ENCODE data around the gene TDRD5.

Gene TDRD5

GRCh38 chr1:179728271-179728670, 136.6 kb downstream of the TDRD5 start:
- no peak for DNase-seq (ENCODE audit: low spot score)
- no peak for TF ChIP-seq CTCF (IDR thresholded peaks at IDR 0.05; ENCODE audit: extremely low read depth, insufficient read depth, missing control alignments)
- in situ Hi-C loops (cut with MboI; ENCODE audit: low pct_unique_long_range_greater_than_20kb, low sequenced_read_pairs, unreplicated experiment), result no loop called here

DNA sequence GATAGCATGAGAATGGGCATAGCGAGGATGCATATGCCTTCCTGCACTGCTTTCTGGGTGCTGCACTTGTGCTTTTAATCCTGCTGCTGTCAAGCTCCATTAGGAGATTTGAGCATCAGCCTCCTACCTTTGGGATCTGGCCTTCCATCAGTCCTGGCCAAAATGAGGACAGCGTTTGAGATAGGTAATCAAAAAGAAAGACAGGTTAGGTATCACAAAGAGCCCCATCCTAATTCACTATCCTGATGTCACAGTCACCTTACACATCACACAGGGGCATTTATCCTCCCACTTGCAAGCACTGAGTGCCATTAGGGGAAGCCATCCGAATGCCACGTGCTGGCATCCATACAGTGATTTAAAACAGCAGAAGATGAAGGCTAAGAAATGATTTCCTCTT, 138.2 kb downstream of the TDRD5 start:
- no peak for TF ChIP-seq CTCF (IDR thresholded peaks at IDR 0.05; ENCODE audit: extremely low read depth, insufficient read depth, missing control alignments)
- in situ Hi-C loops (cut with MboI; ENCODE audit: low pct_unique_long_range_greater_than_20kb, low sequenced_read_pairs, unreplicated experiment), result no loop called here
- DNase-seq (ENCODE audit: low spot score), result no peak

DNA sequence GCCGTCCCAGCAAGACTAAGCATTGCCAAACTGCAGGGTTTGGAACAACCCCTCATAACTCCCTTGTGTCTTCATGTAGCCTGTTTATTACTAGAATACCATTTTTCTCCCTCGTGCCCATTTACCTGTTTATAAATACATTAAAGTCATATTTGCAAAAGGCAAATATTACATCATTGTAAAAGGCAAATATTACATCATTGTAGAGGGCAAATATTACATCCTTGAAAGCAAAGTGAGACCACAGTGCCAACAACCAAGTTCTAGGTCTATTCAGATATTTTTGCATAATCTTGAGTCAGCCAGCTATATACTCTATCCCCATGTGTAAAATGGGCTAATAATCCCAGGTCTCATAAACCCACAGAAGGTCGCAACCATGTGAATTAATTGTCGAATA, 140.0 kb downstream of the TDRD5 start:
- no peak for DNase-seq (ENCODE audit: low spot score)
- no peak for TF ChIP-seq CTCF (IDR thresholded peaks at IDR 0.05; ENCODE audit: extremely low read depth, insufficient read depth, missing control alignments)
- in situ Hi-C loops (cut with MboI; ENCODE audit: low pct_unique_long_range_greater_than_20kb, low sequenced_read_pairs, unreplicated experiment), result no loop called here
